DOHH2 (cell line): ENCODE measurements around the gene TTC16.

Experiments used
- H3F3A ChIP-seq: fragments of 200-600 bp; sonication (generic), shearing (Covaris generic); 2 replicates; pipeline ENCODE4 v1.6.0; 2016; ENCODE audit warnings: antibody characterized with exemption, mild to moderate bottlenecking; ENCODE audit not compliant: control insufficient read depth, insufficient read depth
- H3K27ac ChIP-seq: fragments of 200-600 bp; sonication (generic); 2 replicates; pipeline ENCODE4 v1.5.1; 2014; ENCODE audit warnings: low read depth, mild to moderate bottlenecking, low read length, moderate library complexity
- H3K27me3 ChIP-seq: fragments of 200-600 bp; sonication (generic); 2 replicates; pipeline ENCODE4 v1.6.1; 2014; ENCODE audit warnings: mild to moderate bottlenecking, low read length, mixed read lengths; ENCODE audit not compliant: control insufficient read depth
- H3K36me3 ChIP-seq: fragments of 200-600 bp; sonication (generic); 2 replicates; pipeline ENCODE4 v1.6.1; 2014; ENCODE audit warnings: mild to moderate bottlenecking, low read length, moderate library complexity, mixed read lengths; ENCODE audit not compliant: control insufficient read depth
- H3K4me1 ChIP-seq: fragments of 200-600 bp; sonication (generic); 2 replicates; pipeline ENCODE4 v1.6.1; 2014; ENCODE audit warnings: mild to moderate bottlenecking, low read length, mixed read lengths; ENCODE audit not compliant: control insufficient read depth
- H3K4me2 ChIP-seq: fragments of 200-600 bp; sonication (generic); 2 replicates; pipeline ENCODE4 v1.6.0; 2014; ENCODE audit warnings: mild to moderate bottlenecking, low read length, moderate library complexity
- H3K4me3 ChIP-seq: fragments of 200-600 bp; sonication (generic); 2 replicates; pipeline ENCODE4 v1.5.1; 2014; ENCODE audit warnings: mild to moderate bottlenecking, low read length, mixed read lengths
- H3K79me2 ChIP-seq: fragments of 200-600 bp; sonication (generic); 2 replicates; pipeline ENCODE4 v1.6.1; 2014; ENCODE audit warnings: mild to moderate bottlenecking, low read length, mixed read lengths; ENCODE audit not compliant: control insufficient read depth
- H3K9me2 ChIP-seq: fragments of 200-600 bp; sonication (generic); replicated peaks from 2 replicates; pipeline ENCODE4 v1.6.1; 2014; ENCODE audit warnings: mild to moderate bottlenecking, low read length, mixed read lengths; ENCODE audit not compliant: control insufficient read depth
- H3K9me3 ChIP-seq: fragments of 200-600 bp; sonication (generic); 2 replicates; pipeline ENCODE4 v1.6.1; 2014; ENCODE audit warnings: antibody characterized with exemption, low read length, mixed read lengths; ENCODE audit not compliant: control insufficient read depth, insufficient read depth
- H4K20me1 ChIP-seq: fragments of 200-600 bp; sonication (generic); 2 replicates; pipeline ENCODE4 v1.6.0; 2014; ENCODE audit warnings: low read depth, mild to moderate bottlenecking, antibody characterized with exemption, low read length, moderate library complexity; ENCODE audit not compliant: control insufficient read depth, insufficient read depth
- CTCF ChIP-seq: fragments of 200-600 bp; sonication (generic); IDR thresholded peaks from one replicate; pipeline ENCODE4 v1.5.1; 2014; ENCODE audit warnings: antibody characterized with exemption, mild to moderate bottlenecking, low read depth, low read length; ENCODE audit not compliant: poor library complexity, severe bottlenecking
- EZH2phosphoT487 ChIP-seq: fragments of 200-600 bp; sonication (generic); IDR thresholded peaks from 2 replicates; pipeline ENCODE4 v1.6.1; 2017; ENCODE audit warnings: borderline replicate concordance, mild to moderate bottlenecking, antibody characterized with exemption, low read length, moderate library complexity, mixed read lengths

Gene TTC16

GRCh38 chr9:127762111-127762676 is 46.3 kb downstream of the TTC16 start:
- Histone ChIP-seq H3K79me2 (no peaks in the 10 kb centered on the region), H3K36me3 (peaks cover 4% of the 10 kb centered on the region; the same call in 1 of the 2 replicates), H3K27me3 (no peaks in the 10 kb centered on the region), H3K27ac (no peak overlapping the region), H3K9me3 (no peaks in the 10 kb centered on the region), H4K20me1 (no peaks in the 10 kb centered on the region; the same call in 1 of the 2 replicates), H3K9me2 (no peaks in the 10 kb centered on the region), H3K4me2 (no peak overlapping the region), H3K4me3 (no peak overlapping the region), H3K4me1 (peaks cover under 1% of the 10 kb centered on the region), H3F3A (no peaks in the 10 kb centered on the region)
- TF ChIP-seq CTCF: no peak
- TF ChIP-seq EZH2phosphoT487: no peak

- Histone ChIP-seq H3K27ac (no peak overlapping the region), H3K36me3 (peaks cover 15% of the 10 kb centered on the region), H3K4me1 (peaks cover 14% of the 10 kb centered on the region), H3K4me3 (no peak overlapping the region), H4K20me1 (no peaks in the 10 kb centered on the region; the same call in 1 of the 2 replicates), H3K79me2 (peaks cover 3% of the 10 kb centered on the region), H3K4me2 (no peak overlapping the region), H3K9me2 (no peaks in the 10 kb centered on the region), H3F3A (no peaks in the 10 kb centered on the region), H3K27me3 (no peaks in the 10 kb centered on the region), H3K9me3 (no peaks in the 10 kb centered on the region)
- peak; percentile 69 for TF ChIP-seq CTCF
- TF ChIP-seq EZH2phosphoT487: no peak
Measured at GRCh38 chr9:127763918-127764384, 48.1 kb downstream of the TTC16 start.

GRCh38 chr9:127765418-127765817 is 49.5 kb downstream of the TTC16 start:
- Histone ChIP-seq H3K27ac (no peak overlapping the region), H3K4me1 (peaks cover 25% of the 10 kb centered on the region), H3K27me3 (no peaks in the 10 kb centered on the region), H3K9me3 (no peaks in the 10 kb centered on the region), H3K4me2 (no peak overlapping the region), H3F3A (no peaks in the 10 kb centered on the region), H4K20me1 (peaks cover 2% of the 10 kb centered on the region; the same call in 1 of the 2 replicates), H3K79me2 (peaks cover 8% of the 10 kb centered on the region), H3K9me2 (no peaks in the 10 kb centered on the region), H3K36me3 (peaks cover 22% of the 10 kb centered on the region), H3K4me3 (no peak overlapping the region)
- TF ChIP-seq CTCF (no peak), EZH2phosphoT487 (no peak)
